T-cell (primary cell): ENCODE measurements around the gene TBC1D4. TPM values are rescaled to one million over a fixed set of nuclear protein-coding genes. Genes with fewer than 3 reads are reported as not detected.

Experiments used
- ATAC-seq, 4 experiments: fragments of 200-7000 bp in 3 of 4; fragments of 150-1000 bp in 1 of 4; cut with Tn5 transposase; replicated peaks in 1 of 4; 1 replicate in 3 of 4; 2 replicates in 1 of 4; pipeline ENCODE4 v1.10.0; 2021; ENCODE audit warnings: moderate library complexity in 3 of 4, mild to moderate bottlenecking in 2 of 4, moderate number of reproducible peaks in 1 of 4
- CTCF ChIA-PET, 2 donors: fragments of 300-600 bp; sonication (Branson Sonifier 250); formaldehyde crosslinking; loops; one replicate each; lab custom pipeline; 2022; ENCODE audit warnings: antibody characterized with exemption in 2 of 2; lab: Charles Lee
- POLR2A ChIA-PET, 2 donors: fragments of 300-600 bp; sonication (Branson Sonifier 250); formaldehyde crosslinking; loops; one replicate each; lab custom pipeline; 2022; ENCODE audit warnings: antibody characterized with exemption in 2 of 2; lab: Charles Lee
- DNase-seq, 35 experiments: peaks; one replicate each; pipeline versions ENCODE4 v3.0.0 to v3.0.0-alpha.2; 2013 to 2023
- H3K27ac ChIP-seq: one replicate; pipeline ENCODE4 v1.5.1; 2013; ENCODE audit warnings: low read length
- H3K27me3 ChIP-seq, 2 experiments: replicated peaks in 1 of 2; 1 replicate in 1 of 2; 2 replicates in 1 of 2; pipeline versions ENCODE4 v1.6.1 to v1.7.0; 2013; ENCODE audit warnings: low read length in 1 of 2, mixed read lengths in 1 of 2; ENCODE audit not compliant: control insufficient read depth in 2 of 2, insufficient read depth in 2 of 2; ENCODE audit errors: extremely low read depth in 1 of 2
- H3K36me3 ChIP-seq, 2 donors: 1 replicate in 1 of 2; 2 replicates in 1 of 2; pipeline versions ENCODE4 v1.6.1 to v1.7.0; 2013; ENCODE audit warnings: low read length in 1 of 2; ENCODE audit not compliant: control insufficient read depth in 2 of 2, insufficient read depth in 1 of 2; ENCODE audit errors: extremely low read depth in 1 of 2
- H3K4me1 ChIP-seq, 2 experiments: 1 replicate in 1 of 2; 2 replicates in 1 of 2; pipeline versions ENCODE4 v1.6.1 to v1.7.0; 2013; ENCODE audit warnings: low read length in 2 of 2, mixed read lengths in 1 of 2; ENCODE audit not compliant: insufficient read depth in 2 of 2, control insufficient read depth in 1 of 2; ENCODE audit errors: extremely low read depth in 1 of 2
- H3K4me3 ChIP-seq, 2 donors: 1 replicate in 1 of 2; 2 replicates in 1 of 2; pipeline versions ENCODE4 v1.5.1 to v1.7.0; 2013; ENCODE audit warnings: mild to moderate bottlenecking in 2 of 2, low read length in 1 of 2, moderate library complexity in 1 of 2; ENCODE audit not compliant: control insufficient read depth in 1 of 2; ENCODE audit errors: extremely low read depth in 1 of 2
- H3K9me3 ChIP-seq: 2 replicates; pipeline ENCODE4 v1.7.0; 2013
- H3K27ac Mint-ChIP-seq, 2 donors: one replicate each; pipeline ENCODE4 v1.8.0; 2020 to 2021; ENCODE audit warnings: mild to moderate bottlenecking in 2 of 2, mixed read lengths in 2 of 2
- H3K27me3 Mint-ChIP-seq, 2 donors: one replicate each; pipeline ENCODE4 v1.8.0; 2021 to 2022; ENCODE audit warnings: mixed read lengths in 2 of 2
- H3K36me3 Mint-ChIP-seq: one replicate; pipeline ENCODE4 v1.8.0; 2021; ENCODE audit warnings: mixed read lengths
- H3K4me1 Mint-ChIP-seq, 3 donors: one replicate each; pipeline ENCODE4 v1.8.0; 2020 to 2022; ENCODE audit warnings: mixed read lengths in 3 of 3, mild to moderate bottlenecking in 1 of 3
- H3K4me3 Mint-ChIP-seq, 3 donors: one replicate each; pipeline ENCODE4 v1.8.0; 2020 to 2022; ENCODE audit warnings: mild to moderate bottlenecking in 3 of 3, mixed read lengths in 3 of 3, moderate library complexity in 3 of 3
- H3K9me3 Mint-ChIP-seq, 3 donors: one replicate each; pipeline ENCODE4 v1.8.0; 2020 to 2022; ENCODE audit warnings: mixed read lengths in 3 of 3
- WGBS: methylation state at CpG from one replicate; pipeline ENCODE4 v1.1.5; 2013; ENCODE audit warnings: missing lambda C conversion rate; ENCODE audit not compliant: insufficient coverage; 5-methylcytosine and 5-hydroxymethylcytosine counted together
- total RNA-seq, 35 experiments: library from RNA in 6 of 35; stranded (reverse) in 6 of 35; fragments of 120-200 nt in 1 of 35; gene quantifications; one replicate each; pipeline versions ENCODE4 v1.2.1 to v1.2.4 and lab custom pipeline; 2013 to 2026

Gene TBC1D4
- total RNA-seq, 5 donors from 2014 or later (not counting 1 experiment from before 2014, with no cell fraction given) = 45.7 to 67.9 (median 56.8) TPM

DNA sequence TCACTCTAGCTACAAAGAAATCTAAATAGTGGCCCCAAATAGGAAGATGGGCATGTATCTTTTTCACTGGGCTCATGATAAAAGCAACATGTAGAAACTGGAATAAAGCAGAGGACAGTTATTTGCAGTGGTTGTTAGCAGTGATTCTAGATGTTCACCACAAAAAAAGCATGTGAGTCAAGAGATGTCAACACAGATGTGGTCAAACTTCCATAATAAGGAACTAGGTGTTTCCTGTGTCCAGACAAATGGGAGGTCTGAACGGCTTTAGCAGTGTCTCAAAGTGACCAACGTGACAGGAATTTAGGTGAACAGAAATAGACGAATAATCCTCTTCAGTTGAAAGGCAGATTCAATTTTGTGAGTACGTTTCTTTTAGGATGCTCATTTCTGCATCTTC is 162.7 kb downstream of the TBC1D4 start:
- no peaks in the 10 kb centered on the region for H3K27me3 ChIP-seq
- peaks cover 0 to 29% of the 10 kb centered on the region in 2 experiments for H3K4me1 ChIP-seq
- POLR2A ChIA-PET = interaction anchor here in 1 of 2 donors (0.5 kb wide), 1 partner anchor 279 kb away, joined by 6 read pairs; no protein-coding TSS in a partner anchor
- H3K4me3 Mint-ChIP-seq = no peak overlapping the region
- peaks cover 13% of the 10 kb centered on the region for H3K36me3 Mint-ChIP-seq
- no peaks in the 10 kb centered on the region for H3K36me3 ChIP-seq
- peak overlapping the region; percentile 39 to 77 for H3K27ac Mint-ChIP-seq
- H3K9me3 ChIP-seq = no peaks in the 10 kb centered on the region
- ATAC-seq = no peak
- peaks cover 69 to 73% (median 69%) of the 10 kb centered on the region in 3 donors for H3K4me1 Mint-ChIP-seq
- H3K9me3 Mint-ChIP-seq = no peaks in the 10 kb centered on the region
- WGBS = 64% methylated on average over 2 of the region's 4 CpGs
- no peak overlapping the region for H3K4me3 ChIP-seq
- H3K27ac ChIP-seq = no peak overlapping the region
- no peak for DNase-seq
- H3K27me3 Mint-ChIP-seq = no peaks in the 10 kb centered on the region
- CTCF ChIA-PET = interaction anchor here in 1 of 2 donors (0.6 kb wide), 1 partner anchor 95 kb away, joined by 4 read pairs; no protein-coding TSS in a partner anchor

GRCh38 chr13:75318138-75318833 is 163.7 kb downstream of the TBC1D4 start:
- Mint-ChIP-seq H3K27ac (peak overlapping the region; percentile 77 to 83), H3K4me3 (peak overlapping the region; percentile 21 to 38 (median 37)), H3K27me3 (no peaks in the 10 kb centered on the region), H3K36me3 (peaks cover 13% of the 10 kb centered on the region), H3K4me1 (peaks cover 63 to 71% (median 66%) of the 10 kb centered on the region in 3 donors), H3K9me3 (no peaks in the 10 kb centered on the region)
- Histone ChIP-seq H3K9me3 (no peaks in the 10 kb centered on the region), H3K4me1 (peaks cover 0 to 21% of the 10 kb centered on the region in 2 experiments), H3K27me3 (no peaks in the 10 kb centered on the region), H3K4me3 (no peak overlapping the region), H3K36me3 (no peaks in the 10 kb centered on the region), H3K27ac (peak overlapping the region; percentile 38)
- WGBS = no CpG with 5 or more reads among the region's 2 CpGs
- peak; percentile 58 to 83 (median 77) for ATAC-seq
- POLR2A ChIA-PET = interaction anchor here in 1 of 2 donors (0.6 to 1.9 kb wide), 2 partner anchors 9 to 17 kb away, joined by 4 to 8 read pairs; no protein-coding TSS in a partner anchor
- CTCF ChIA-PET = interaction anchor here in 1 of 2 donors (0.9 kb wide), 1 partner anchor 21 kb away, joined by 3 read pairs; no protein-coding TSS in a partner anchor
- peak in 2 of 35 experiments; percentile 9 to 20 for DNase-seq

- ATAC-seq (peak in 1 of 4 experiments; percentile 46), DNase-seq (no peak)
- Mint-ChIP-seq H3K36me3 (peaks cover 24% of the 10 kb centered on the region), H3K4me3 (peak overlapping the region; percentile 27 to 53 (median 39)), H3K27me3 (no peaks in the 10 kb centered on the region), H3K9me3 (no peaks in the 10 kb centered on the region), H3K4me1 (peaks cover 55 to 62% (median 59%) of the 10 kb centered on the region in 3 donors), H3K27ac (peak overlapping the region; percentile 22 to 46)
- Histone ChIP-seq H3K27ac (no peak overlapping the region), H3K4me3 (no peak overlapping the region), H3K4me1 (peaks cover 5 to 12% of the 10 kb centered on the region in 2 experiments), H3K36me3 (peaks cover 0 to 4% of the 10 kb centered on the region in 2 donors), H3K9me3 (no peaks in the 10 kb centered on the region), H3K27me3 (no peaks in the 10 kb centered on the region)
- ChIA-PET POLR2A (interaction anchor here (0.5 to 1.5 kb wide), 2 partner anchors 10 to 119 kb away, joined by 3 to 7 read pairs; no protein-coding TSS in a partner anchor), CTCF (interaction anchor here in 1 of 2 donors (1.5 kb wide), 1 partner anchor 10 kb away, joined by 7 read pairs; no protein-coding TSS in a partner anchor)
- no CpG with 5 or more reads among the region's 1 CpG for WGBS
Measured at GRCh38 chr13:75316427-75316826, 165.5 kb downstream of the TBC1D4 start.

DNA sequence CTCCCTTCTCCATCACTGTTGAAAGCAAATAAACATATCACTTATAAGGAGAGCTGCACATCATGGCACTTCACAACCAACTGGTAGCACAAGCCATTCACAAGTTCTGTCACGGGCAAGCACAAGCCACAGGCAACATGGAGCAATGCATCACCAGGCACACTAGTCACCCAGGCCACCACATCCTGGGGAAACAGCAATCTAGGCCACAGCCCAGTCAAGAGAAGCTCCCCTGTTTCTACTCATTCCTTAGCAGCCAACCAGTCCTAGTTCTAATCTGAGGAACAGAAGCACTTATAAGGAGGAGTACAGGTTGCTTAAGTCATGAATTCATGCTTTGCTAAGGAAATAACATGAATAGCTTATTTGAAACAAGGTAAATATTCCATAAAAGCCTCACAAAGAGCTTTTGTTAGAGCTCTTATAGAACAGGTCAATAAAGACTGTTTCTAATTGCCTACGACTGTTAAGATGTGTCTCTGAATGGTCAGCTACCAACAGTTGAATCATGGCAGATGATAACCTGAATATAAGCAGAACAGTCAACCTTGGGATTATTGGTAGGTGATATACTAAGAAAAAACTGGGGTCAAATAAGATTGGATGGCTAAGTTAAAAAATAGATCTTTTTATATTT is 169.0 kb downstream of the TBC1D4 start:
- peaks cover 42% of the 10 kb centered on the region for H3K36me3 Mint-ChIP-seq
- Histone ChIP-seq H3K27me3 (no peaks in the 10 kb centered on the region), H3K36me3 (peaks cover 4 to 15% of the 10 kb centered on the region in 2 donors), H3K9me3 (no peaks in the 10 kb centered on the region), H3K4me1 (peaks cover 5 to 11% of the 10 kb centered on the region in 2 experiments), H3K27ac (no peak overlapping the region), H3K4me3 (no peak overlapping the region)
- H3K4me3 Mint-ChIP-seq = no peak overlapping the region
- H3K9me3 Mint-ChIP-seq = no peaks in the 10 kb centered on the region
- ChIA-PET POLR2A (interaction anchor here (0.6 to 2.1 kb wide), 2 partner anchors 13 to 20 kb away, joined by 3 to 9 read pairs; no protein-coding TSS in a partner anchor), CTCF (interaction anchor here (0.6 to 1.1 kb wide), 3 partner anchors 14 to 62 kb away, joined by 3 to 7 read pairs (median 3); no protein-coding TSS in a partner anchor)
- DNase-seq (peak in 13 of 35 experiments; percentile 2 to 21 (median 9)), ATAC-seq (peak in 3 of 4 experiments; percentile 69 to 80 (median 73))
- no peaks in the 10 kb centered on the region for H3K27me3 Mint-ChIP-seq
- WGBS = 66% methylated on average over 2 of the region's 2 CpGs
- H3K27ac Mint-ChIP-seq = peak overlapping the region in 1 of 2 donors; percentile 19
- peaks cover 38 to 50% (median 39%) of the 10 kb centered on the region in 3 donors for H3K4me1 Mint-ChIP-seq

DNA sequence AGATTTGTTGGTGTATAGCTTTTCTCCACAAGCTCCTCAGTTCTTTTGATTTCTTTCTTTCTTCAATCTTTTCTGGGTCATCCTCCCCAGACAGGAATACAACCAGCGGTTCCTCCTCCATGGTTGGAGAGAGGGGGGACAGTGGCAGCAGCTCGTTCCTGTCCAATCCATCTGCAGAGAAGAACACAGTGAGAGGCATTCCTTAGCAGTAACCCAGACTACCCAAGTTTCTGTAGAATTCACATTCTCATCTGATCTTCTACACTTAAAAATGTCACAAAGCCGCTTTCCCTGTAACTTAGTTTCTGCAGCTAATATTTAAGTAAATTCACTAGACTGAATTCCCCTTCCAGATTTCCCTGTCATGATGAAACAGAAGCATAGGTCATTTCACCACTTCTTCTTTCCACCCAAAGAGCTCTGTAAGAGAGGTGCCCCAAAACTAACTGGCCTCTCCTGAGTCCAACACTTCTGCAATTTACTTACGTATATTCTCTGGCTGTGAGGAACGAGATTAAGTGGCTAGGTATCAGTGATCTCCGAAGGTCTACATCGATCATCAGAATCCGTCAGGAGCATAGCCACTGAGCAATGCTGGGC is 171.9 kb downstream of the TBC1D4 start:
- Histone ChIP-seq H3K36me3 (peaks cover 4 to 18% of the 10 kb centered on the region in 2 donors), H3K27ac (no peak overlapping the region), H3K4me1 (peaks cover 0 to 5% of the 10 kb centered on the region in 2 experiments), H3K9me3 (no peaks in the 10 kb centered on the region), H3K4me3 (no peak overlapping the region), H3K27me3 (no peaks in the 10 kb centered on the region)
- peaks cover 62% of the 10 kb centered on the region for H3K36me3 Mint-ChIP-seq
- peak overlapping the region in 1 of 3 donors; percentile 10 for H3K4me3 Mint-ChIP-seq
- no peak overlapping the region for H3K27ac Mint-ChIP-seq
- no peaks in the 10 kb centered on the region for H3K9me3 Mint-ChIP-seq
- DNase-seq (no peak), ATAC-seq (no peak)
- H3K27me3 Mint-ChIP-seq = no peaks in the 10 kb centered on the region
- ChIA-PET CTCF (no interaction called here), POLR2A (interaction anchor here in 1 of 2 donors (2.7 kb wide), 1 partner anchor 16 kb away, joined by 15 read pairs; no protein-coding TSS in a partner anchor)
- WGBS = 82% methylated on average over 1 of the region's 8 CpGs
- peaks cover 14 to 32% (median 14%) of the 10 kb centered on the region in 3 donors for H3K4me1 Mint-ChIP-seq
